GM10847 (cell line): Measurements from ENCODE around the gene MPZL1.

ENCODE experiments used
- POLR2A ChIP-seq: IDR thresholded peaks from 2 replicates; pipeline ENCODE4 v1.6.1; 2011; ENCODE audit not compliant: insufficient read length; ENCODE audit errors: extremely low read depth

The MPZL1 gene

GRCh38 chr1:167824163-167824794 lies 102.5 kb downstream of the MPZL1 start:
- no peak for TF ChIP-seq POLR2A

DNA sequence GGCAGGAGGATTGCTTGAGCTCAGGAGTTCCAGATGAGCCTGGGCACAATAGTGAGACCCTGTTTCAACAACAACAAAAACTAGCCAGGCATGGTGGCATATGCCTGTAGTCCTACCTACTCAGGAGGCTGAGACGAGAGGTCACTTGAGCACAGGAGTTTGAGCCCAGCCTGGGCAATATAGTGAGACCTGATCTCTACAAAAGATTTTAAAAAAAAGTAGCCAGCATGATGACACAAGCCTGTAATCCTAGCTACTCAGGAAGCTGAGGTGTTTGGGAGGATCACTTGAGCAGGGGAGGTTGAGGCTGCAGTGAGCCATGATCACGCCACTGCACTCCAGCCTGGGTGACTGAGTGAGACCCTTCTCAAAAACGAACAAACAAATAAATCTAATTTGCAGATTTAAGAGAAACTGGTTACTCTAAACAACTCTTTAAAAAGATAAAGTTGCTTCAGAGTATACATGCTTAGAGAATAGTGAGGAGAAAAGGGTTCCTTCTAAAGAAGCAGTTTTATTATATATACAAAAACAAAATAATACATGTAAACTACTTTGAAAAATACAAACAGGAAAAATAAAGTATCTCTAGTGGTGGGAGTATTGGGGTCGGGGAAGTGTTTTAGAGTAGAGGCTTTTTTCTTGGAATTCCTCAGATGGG lies 103.8 kb downstream of the MPZL1 start:
- no peak for TF ChIP-seq POLR2A

DNA sequence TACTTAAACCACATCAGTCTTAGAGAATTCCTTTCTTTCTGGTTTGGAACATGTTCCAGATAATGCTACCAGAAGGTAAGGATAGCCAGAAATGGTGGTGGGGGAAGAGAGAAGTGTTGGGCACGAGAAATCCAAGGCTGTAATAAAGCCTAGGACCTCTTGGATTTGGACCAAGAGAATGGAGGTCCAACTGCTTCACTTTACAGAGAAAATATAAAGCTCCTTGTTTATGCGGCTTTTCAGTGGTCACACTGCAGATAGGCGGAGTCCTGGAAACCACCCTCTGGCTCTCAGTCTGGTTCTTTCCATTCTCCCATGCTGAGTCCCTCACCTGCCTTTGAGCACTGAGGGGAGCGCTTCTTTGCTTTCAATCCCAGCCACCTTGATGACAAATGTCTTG lies 104.3 kb downstream of the MPZL1 start:
- no peak for TF ChIP-seq POLR2A

GRCh38 chr1:167829868-167830267 lies 108.1 kb downstream of the MPZL1 start:
- no peak for TF ChIP-seq POLR2A

- TF ChIP-seq POLR2A = no peak
Observed at GRCh38 chr1:167832693-167833092, 110.9 kb downstream of the MPZL1 start.

- no peak for TF ChIP-seq POLR2A
Observed at GRCh38 chr1:167833904-167834303, 112.1 kb downstream of the MPZL1 start.

GRCh38 chr1:167836197-167836596 lies 114.4 kb downstream of the MPZL1 start:
- TF ChIP-seq POLR2A = no peak

- TF ChIP-seq POLR2A = no peak
Observed at GRCh38 chr1:167837326-167837725, 115.5 kb downstream of the MPZL1 start.

DNA sequence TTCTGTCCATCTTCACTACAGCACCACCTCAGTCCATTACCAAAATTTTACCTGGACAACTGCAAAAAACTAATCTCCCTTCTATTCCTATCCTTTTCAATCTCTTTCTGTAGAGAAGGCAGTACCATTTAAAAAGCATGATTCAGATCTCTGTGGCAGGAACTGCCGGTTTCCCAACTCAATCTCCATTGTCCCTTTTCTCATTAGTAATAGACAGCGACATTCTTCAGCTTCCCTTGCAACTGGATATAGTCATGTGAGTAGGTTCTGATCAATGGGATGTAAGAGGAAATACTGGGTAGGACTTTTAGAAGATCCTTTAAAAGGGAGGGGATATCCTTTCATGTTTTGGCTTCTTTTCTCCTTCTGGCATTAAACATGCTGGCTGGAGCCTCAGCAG lies 117.2 kb downstream of the MPZL1 start:
- TF ChIP-seq POLR2A = no peak
